Fibroblast of the aortic adventitia (primary cell): ENCODE measurements around the gene PDGFA. TPM values are rescaled to one million over a fixed set of nuclear protein-coding genes. Genes with fewer than 3 reads are reported as not detected.

Experiments
- DNase-seq: peaks from one replicate; pipeline ENCODE4 v3.0.0-alpha.2; 2010; ENCODE audit warnings: low read depth
- H3K4me3 ChIP-seq: 2 replicates; pipeline ENCODE4 v1.5.1; 2011; ENCODE audit warnings: low read depth, mild to moderate bottlenecking, control low read depth, low read length, moderate library complexity
- total RNA-seq: library from RNA; depleted of rRNA; stranded (reverse); fragments of >200 nt; gene quantifications from 2 replicates; pipeline ENCODE4 v1.2.3, GENCODE V29; 2012; ENCODE audit warnings: low replicate concordance
- TF ChIP-seq, protein P1 (sequence below): IDR thresholded peaks from 2 replicates; pipeline ENCODE4 v1.5.1; 2011; ENCODE audit warnings: mild to moderate bottlenecking, low read length, control low read depth, inconsistent platforms; ENCODE audit not compliant: insufficient read depth

Gene PDGFA
- total RNA-seq, 1 donor = 4.1 TPM

DNA sequence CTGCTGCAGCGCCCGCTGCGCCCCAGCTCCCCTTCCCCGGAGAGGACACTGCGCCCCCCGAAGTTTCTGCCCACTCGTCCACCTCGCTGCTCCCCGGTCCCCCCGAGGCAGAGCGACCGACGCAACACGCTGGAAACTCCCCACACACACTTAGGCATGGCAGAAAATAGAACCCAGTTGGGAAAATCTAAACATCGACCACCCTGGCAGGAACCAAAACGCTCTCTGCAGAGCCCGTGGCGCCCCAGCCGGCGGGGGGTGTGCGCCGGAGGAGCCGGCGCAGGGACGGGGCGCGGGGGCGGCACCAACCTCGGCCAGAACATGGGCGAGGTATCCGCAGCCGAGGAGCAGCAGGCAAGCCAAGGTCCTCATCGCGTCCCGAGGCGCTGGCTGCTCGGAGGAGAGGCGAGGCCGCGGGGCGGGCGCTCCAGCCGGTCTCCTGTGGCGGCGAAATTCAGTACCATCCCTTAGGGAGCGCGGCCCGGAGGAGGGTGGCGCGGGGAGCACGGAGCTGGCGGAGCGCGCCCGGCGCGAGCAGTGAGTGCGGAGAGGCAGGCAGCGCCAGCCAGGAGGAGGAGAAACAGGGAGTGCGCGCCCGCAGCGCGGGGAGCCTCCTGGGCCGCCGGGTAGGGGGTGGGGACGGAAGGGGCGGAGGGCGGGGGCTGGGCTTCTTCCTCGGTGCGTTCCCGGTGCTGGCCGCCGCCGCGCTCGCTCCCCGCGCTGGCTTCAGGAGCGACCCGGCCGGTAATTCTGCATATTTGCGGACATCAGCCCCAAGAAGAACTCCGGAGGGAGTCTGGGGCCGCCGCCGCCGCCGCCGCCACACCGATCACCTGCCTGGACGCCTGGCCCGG lies 789 bp downstream of the PDGFA start:
- TF ChIP-seq, protein P1, sequence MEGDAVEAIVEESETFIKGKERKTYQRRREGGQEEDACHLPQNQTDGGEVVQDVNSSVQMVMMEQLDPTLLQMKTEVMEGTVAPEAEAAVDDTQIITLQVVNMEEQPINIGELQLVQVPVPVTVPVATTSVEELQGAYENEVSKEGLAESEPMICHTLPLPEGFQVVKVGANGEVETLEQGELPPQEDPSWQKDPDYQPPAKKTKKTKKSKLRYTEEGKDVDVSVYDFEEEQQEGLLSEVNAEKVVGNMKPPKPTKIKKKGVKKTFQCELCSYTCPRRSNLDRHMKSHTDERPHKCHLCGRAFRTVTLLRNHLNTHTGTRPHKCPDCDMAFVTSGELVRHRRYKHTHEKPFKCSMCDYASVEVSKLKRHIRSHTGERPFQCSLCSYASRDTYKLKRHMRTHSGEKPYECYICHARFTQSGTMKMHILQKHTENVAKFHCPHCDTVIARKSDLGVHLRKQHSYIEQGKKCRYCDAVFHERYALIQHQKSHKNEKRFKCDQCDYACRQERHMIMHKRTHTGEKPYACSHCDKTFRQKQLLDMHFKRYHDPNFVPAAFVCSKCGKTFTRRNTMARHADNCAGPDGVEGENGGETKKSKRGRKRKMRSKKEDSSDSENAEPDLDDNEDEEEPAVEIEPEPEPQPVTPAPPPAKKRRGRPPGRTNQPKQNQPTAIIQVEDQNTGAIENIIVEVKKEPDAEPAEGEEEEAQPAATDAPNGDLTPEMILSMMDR = no peak
- peak; percentile 66 for DNase-seq
- H3K4me3 ChIP-seq = peak overlapping the region; percentile 71

DNA sequence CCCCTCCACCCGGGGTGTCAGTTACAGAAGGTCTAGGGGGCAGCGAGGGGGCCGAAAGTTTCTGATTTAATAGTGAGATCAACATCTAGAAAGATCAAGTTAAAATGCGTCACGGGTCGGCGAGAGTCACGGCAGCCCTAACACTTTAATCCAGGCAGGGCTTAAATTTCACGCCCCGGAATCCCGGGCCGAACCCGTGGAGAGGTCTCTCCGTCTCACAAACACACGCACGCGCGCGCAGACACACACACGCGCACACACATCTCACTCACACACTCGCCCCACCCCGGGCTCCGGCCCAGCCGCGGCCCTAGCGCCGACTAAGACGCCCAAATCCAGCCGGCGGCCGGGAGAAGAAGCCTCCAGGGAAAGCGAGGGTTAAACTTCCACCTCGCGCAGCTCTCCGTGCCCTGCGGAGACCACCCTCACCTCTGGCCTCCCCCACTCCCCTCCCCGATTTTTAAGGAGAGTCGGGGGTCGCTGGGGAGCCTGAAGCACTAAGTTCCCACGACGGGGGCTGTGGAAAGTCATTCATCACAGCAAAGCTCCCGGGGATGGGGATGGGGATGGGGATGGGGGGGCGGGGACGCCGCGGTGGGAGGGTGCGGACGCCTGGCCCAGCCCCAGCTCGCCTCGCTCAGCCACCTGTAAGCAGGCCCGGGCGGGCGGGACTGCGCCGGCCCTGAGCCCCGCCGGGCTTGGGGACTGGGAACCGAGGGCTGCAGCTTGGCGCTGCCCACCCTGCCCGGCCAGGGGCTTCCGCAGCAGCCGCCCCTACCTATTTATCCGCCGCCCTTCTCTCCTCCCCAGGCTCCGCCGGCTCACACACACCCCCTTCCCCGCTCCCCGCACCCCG lies 1.6 kb downstream of the PDGFA start:
- peak; percentile 71 for DNase-seq
- TF ChIP-seq, protein P1 = no peak
- H3K4me3 ChIP-seq = peak overlapping the region; percentile 71

DNA sequence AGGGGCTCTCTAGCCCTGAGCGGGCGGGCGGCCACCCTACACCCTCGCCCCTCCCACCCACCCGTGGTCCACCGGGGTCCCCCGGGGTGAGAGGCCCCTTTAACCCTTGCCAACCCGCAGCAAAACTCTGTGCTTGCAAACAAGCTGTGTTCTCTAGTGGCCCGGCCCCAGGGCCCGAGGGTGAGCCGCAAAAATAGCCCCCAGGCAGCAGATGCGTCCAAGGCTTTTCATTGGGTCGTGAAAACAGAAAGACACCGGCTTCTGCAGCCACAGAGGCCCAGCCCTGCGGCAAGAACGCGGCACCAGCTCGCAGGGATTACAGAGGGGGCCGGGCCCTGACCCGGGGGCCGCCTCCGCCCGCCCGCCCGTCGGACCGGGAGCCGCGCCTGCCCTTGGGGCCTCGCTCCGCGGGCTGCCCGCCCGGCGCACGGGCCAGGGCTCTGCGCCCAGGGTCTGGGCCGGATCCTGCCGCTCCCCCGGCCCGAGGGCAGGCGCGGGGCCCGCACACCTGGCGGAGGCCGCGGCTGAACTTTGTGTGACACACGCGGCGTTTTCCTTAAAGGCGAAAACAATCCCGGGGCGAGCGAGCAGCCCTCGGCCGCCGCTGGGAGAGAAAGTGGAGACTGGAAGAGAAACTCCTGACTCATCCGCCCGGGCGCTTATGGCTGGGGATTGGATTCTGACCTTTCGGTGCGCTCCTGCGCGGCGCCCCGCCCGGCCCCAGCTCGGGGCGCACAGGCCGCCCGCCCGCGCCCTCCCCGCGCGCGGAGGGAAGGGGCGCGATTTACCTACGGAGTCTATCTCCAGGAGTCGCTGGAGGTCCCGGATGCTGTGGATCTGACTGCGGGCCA lies 2.8 kb downstream of the PDGFA start:
- peak; percentile 74 for DNase-seq
- TF ChIP-seq, protein P1 = no peak
- peak overlapping the region; percentile 71 for H3K4me3 ChIP-seq

DNA sequence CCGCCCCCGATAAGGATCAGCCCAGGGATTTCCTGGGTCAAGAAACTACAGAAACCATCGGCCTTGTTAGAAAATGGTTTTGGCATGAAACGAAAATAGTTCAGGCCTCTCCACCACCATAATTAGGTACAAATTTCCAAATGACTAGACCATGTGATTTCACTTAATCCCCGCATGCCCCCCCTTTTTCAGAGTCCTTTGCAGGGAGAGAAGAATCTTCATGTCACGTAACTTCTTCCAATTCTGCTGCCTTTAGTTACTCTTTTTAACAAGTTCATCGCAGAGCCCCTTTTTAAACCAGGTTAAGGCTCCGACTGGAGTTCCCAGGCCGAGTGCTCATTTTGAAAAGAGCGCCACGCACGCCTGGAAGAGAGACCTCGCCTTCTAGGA lies 3.4 kb downstream of the PDGFA start:
- TF ChIP-seq, protein P1 = no peak
- H3K4me3 ChIP-seq = no peak overlapping the region
- DNase-seq = no peak

DNA sequence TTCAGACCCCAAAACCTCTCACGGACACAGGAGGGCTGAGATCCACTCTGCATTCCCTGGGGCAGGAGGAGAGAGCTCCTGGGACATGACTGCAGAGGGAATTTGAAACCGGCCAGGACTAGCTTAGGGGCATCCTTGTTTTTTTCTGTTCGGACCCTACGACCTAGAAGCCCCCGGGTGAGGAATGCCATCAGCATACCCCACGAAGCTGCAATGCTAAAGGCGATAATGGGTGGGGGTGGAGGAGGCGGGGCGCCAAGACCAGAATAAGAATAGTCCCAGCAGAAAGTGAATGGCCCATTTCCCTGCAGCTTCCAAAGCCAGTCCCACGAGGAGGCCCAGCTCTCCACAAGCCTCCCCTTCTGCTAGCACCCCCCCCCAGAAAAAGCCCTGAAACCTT lies 4.0 kb downstream of the PDGFA start:
- DNase-seq = no peak
- TF ChIP-seq, protein P1 = no peak
- H3K4me3 ChIP-seq = no peak overlapping the region

DNA sequence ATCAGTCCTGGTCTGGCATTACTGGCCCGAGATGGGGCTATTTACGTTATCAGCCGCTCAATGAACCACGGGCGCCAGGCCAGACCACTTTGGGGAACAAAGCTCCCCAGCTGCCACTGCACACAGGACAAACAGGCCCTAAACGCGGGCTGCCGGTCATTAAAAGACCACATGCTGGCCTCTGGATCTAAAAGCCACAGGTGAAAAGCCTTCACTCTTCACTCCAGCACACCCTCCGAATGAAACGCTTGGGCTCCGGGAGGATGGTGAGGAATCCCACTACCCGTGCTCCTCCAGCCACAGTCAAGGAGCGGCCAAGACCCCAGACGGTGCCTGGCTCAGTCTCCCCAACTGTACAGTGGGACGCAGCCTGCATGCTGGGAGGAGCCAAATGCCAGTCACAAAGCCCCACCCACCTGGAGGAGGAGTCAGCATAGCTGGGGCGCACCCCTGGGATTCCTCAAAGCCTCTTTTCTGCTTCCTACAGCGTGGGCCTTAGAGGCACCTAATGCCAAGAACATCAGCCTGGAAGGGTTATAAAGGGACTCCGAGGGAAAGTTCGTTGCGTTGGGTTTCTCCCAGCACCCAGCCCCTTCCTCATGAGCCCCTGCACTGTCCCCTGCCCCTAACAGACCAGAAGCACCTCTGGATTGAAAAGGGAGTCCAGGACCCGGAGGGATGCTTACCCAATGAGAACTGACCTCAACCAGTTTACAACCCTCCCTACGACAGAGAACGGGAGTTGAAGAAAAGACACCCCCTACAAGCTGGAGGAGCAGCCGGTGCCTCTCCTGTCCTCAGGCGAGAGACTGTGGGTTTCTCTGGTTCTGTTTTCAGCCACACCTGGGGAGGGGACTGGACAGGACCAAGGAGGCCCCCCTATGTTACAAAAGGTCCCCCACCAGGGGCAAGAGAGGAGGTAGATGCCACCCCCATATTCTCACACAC lies 4.7 kb downstream of the PDGFA start:
- DNase-seq = no peak
- H3K4me3 ChIP-seq = no peak overlapping the region
- TF ChIP-seq, protein P1 = no peak
